Suprapubic skin (tissue), 4 donors: ENCODE data around the gene GABRA1. TPM values are rescaled to one million over a fixed set of nuclear protein-coding genes. Genes with fewer than 3 reads are reported as not detected.

Source experiments
- DNase-seq, 2 donors: peaks; one replicate each; pipeline ENCODE4 v3.0.0-alpha.2; 2019; ENCODE audit warnings: low spot score in 2 of 2
- H3K27ac ChIP-seq: fragments of 200-600 bp; sonication (generic); one replicate; pipeline ENCODE4 v1.5.1; 2019
- H3K27me3 ChIP-seq: fragments of 200-600 bp; sonication (generic); one replicate; pipeline ENCODE4 v1.5.1; 2019
- H3K36me3 ChIP-seq: fragments of 200-600 bp; sonication (generic); one replicate; pipeline ENCODE4 v1.5.1; 2019
- H3K4me1 ChIP-seq: fragments of 200-600 bp; sonication (generic); one replicate; pipeline ENCODE4 v1.5.1; 2019
- H3K4me3 ChIP-seq: fragments of 200-600 bp; sonication (generic); one replicate; pipeline ENCODE4 v1.5.1; 2019; ENCODE audit warnings: mild to moderate bottlenecking
- H3K9me3 ChIP-seq: fragments of 200-600 bp; sonication (generic); one replicate; pipeline ENCODE4 v1.5.1; 2019
- EP300 ChIP-seq: sonication (generic); formaldehyde crosslinking; IDR thresholded peaks from one replicate; pipeline ENCODE4 v1.6.1; 2017; ENCODE audit warnings: antibody characterized with exemption
- POLR2A ChIP-seq, 2 donors: fragments of 450-650 bp; IDR thresholded peaks; one replicate each; pipeline ENCODE4 v1.6.1; 2017; ENCODE audit warnings: antibody characterized with exemption in 2 of 2, mild to moderate bottlenecking in 2 of 2, moderate library complexity in 2 of 2
- POLR2AphosphoS5 ChIP-seq, 3 donors: sonication (generic); formaldehyde crosslinking; IDR thresholded peaks; one replicate each; pipeline ENCODE4 v1.6.1; 2017; ENCODE audit warnings: antibody characterized with exemption in 3 of 3
- WGBS: methylation state at CpG from one replicate; pipeline ENCODE4 v1.1.5; 2018; 5-methylcytosine and 5-hydroxymethylcytosine counted together
- total RNA-seq, 4 donors: library from RNA; depleted of rRNA; stranded (reverse); fragments of >200 nt; gene quantifications; one replicate each; pipeline ENCODE4 v1.1.0, GENCODE V29; 2016
- TF ChIP-seq, protein P1 (sequence below), 2 donors: fragments of 200-600 bp in 1 of 2; fragments of 450-650 bp in 1 of 2; sonication (generic) in 1 of 2; IDR thresholded peaks; one replicate each; pipeline ENCODE4 v1.5.1; 2016 to 2019; ENCODE audit warnings: antibody characterized with exemption in 2 of 2, mild to moderate bottlenecking in 1 of 2, moderate library complexity in 1 of 2

GABRA1 gene
- total RNA-seq, 4 donors from 2014 or later: not detected

DNA sequence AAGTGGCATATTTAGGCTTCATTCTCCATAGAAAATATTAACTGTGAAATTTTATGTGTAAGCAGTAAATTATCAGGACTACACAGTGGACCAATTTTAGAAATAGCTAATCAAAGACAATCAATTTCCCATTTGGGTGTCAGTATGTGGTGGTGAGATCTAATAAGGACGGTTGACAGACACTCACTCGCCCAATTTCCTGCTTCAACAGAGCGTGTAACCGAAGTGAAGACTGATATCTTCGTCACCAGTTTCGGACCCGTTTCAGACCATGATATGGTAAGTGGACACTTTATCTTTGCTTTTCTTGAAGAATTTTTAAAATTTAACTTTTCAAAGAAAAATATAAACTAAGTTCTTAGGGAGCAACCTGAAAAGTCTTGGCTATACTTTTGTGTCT lies 17.6 kb downstream of the GABRA1 start:
- no peak for DNase-seq
- H3K27ac ChIP-seq: no peak overlapping the region
- TF ChIP-seq POLR2AphosphoS5 (IDR thresholded peaks at IDR 0.05) (no peak), POLR2A (IDR thresholded peaks at IDR 0.05) (no peak), EP300 (no peak)
- TF ChIP-seq, protein P1, sequence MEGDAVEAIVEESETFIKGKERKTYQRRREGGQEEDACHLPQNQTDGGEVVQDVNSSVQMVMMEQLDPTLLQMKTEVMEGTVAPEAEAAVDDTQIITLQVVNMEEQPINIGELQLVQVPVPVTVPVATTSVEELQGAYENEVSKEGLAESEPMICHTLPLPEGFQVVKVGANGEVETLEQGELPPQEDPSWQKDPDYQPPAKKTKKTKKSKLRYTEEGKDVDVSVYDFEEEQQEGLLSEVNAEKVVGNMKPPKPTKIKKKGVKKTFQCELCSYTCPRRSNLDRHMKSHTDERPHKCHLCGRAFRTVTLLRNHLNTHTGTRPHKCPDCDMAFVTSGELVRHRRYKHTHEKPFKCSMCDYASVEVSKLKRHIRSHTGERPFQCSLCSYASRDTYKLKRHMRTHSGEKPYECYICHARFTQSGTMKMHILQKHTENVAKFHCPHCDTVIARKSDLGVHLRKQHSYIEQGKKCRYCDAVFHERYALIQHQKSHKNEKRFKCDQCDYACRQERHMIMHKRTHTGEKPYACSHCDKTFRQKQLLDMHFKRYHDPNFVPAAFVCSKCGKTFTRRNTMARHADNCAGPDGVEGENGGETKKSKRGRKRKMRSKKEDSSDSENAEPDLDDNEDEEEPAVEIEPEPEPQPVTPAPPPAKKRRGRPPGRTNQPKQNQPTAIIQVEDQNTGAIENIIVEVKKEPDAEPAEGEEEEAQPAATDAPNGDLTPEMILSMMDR (IDR thresholded peaks at IDR 0.05): no peak
- no peak overlapping the region for H3K4me3 ChIP-seq
- 91% methylated on average over 7 of the region's 7 CpGs for WGBS
- H3K27me3 ChIP-seq: no peaks in the 10 kb centered on the region
- H3K9me3 ChIP-seq: no peaks in the 10 kb centered on the region
- no peaks in the 10 kb centered on the region for H3K36me3 ChIP-seq
- H3K4me1 ChIP-seq: no peaks in the 10 kb centered on the region

DNA sequence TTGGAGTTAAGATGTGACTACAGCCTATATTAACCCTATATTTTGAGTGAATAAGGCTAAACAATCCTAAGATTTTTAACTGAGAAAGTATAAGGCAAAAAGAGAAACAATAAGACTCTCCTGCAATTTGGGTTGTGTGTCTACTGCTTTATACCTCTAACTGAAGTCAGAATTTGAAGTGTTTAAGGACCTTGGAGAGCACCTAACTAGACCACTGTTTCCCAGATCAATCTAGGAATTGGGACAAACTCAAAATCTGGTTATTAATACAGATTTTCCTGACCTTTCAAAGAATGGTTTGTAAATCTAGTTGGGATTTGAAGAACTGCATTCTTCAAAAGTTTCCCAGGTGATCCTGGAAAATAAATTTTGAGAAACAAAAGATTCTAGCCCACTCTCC lies 42.1 kb downstream of the GABRA1 start:
- H3K4me1 ChIP-seq: no peaks in the 10 kb centered on the region
- no peak overlapping the region for H3K4me3 ChIP-seq
- no peak for TF ChIP-seq EP300
- no peak for TF ChIP-seq POLR2AphosphoS5 (IDR thresholded peaks at IDR 0.05)
- TF ChIP-seq, protein P1 (IDR thresholded peaks at IDR 0.05): no peak
- no peak for TF ChIP-seq POLR2A (IDR thresholded peaks at IDR 0.05)
- H3K27me3 ChIP-seq: no peaks in the 10 kb centered on the region
- H3K9me3 ChIP-seq: no peaks in the 10 kb centered on the region
- H3K27ac ChIP-seq: no peak overlapping the region
- no peaks in the 10 kb centered on the region for H3K36me3 ChIP-seq
- no peak for DNase-seq

DNA sequence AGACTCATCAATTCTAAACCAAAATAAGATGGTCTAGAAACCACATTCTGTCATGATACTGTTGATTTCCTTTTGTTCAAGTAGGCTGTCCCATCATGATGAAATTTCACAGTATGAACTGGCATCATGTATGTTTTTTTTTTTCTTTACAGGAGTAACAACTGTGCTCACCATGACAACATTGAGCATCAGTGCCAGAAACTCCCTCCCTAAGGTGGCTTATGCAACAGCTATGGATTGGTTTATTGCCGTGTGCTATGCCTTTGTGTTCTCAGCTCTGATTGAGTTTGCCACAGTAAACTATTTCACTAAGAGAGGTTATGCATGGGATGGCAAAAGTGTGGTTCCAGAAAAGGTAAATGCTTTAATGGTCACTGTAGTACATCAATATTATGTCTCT lies 47.6 kb downstream of the GABRA1 start:
- Histone ChIP-seq H3K4me3 (no peak overlapping the region), H3K27me3 (no peaks in the 10 kb centered on the region), H3K4me1 (no peaks in the 10 kb centered on the region), H3K27ac (no peak overlapping the region), H3K9me3 (no peaks in the 10 kb centered on the region), H3K36me3 (no peaks in the 10 kb centered on the region)
- no peak for DNase-seq
- WGBS: 79% methylated on average over 1 of the region's 1 CpG
- TF ChIP-seq EP300: no peak

DNA sequence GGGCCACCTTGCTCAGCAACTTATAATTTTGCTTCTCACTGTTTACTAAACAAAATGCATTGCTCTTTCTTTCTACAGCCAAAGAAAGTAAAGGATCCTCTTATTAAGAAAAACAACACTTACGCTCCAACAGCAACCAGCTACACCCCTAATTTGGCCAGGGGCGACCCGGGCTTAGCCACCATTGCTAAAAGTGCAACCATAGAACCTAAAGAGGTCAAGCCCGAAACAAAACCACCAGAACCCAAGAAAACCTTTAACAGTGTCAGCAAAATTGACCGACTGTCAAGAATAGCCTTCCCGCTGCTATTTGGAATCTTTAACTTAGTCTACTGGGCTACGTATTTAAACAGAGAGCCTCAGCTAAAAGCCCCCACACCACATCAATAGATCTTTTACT lies 49.1 kb downstream of the GABRA1 start:
- Histone ChIP-seq H3K4me1 (no peaks in the 10 kb centered on the region), H3K36me3 (no peaks in the 10 kb centered on the region), H3K27me3 (no peaks in the 10 kb centered on the region), H3K4me3 (no peak overlapping the region), H3K9me3 (no peaks in the 10 kb centered on the region), H3K27ac (no peak overlapping the region)
- TF ChIP-seq, protein P1 (IDR thresholded peaks at IDR 0.05): no peak
- TF ChIP-seq POLR2A (IDR thresholded peaks at IDR 0.05) (no peak), EP300 (no peak), POLR2AphosphoS5 (IDR thresholded peaks at IDR 0.05) (no peak)
- WGBS: 74% methylated on average over 7 of the region's 7 CpGs
- DNase-seq: no peak

DNA sequence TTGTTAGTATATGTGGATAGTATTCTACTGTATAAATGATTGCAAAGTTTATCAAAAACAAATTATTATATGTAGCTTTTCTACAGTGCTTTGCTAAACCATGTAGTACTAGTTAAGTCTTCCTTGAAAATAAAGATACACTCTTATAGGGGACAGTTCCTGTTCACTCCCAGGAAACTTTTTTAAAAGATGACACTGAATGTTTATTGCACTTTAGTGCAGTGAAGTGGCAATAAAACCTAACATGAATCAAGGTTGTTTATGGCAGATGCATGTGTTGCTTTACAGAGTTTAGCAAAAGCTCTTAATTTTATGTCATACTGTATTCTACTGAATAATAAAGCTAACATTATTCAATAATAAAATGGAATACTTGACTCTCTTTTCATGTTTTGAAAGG lies 51.7 kb downstream of the GABRA1 start:
- Histone ChIP-seq H3K4me3 (no peak overlapping the region), H3K27me3 (no peaks in the 10 kb centered on the region), H3K36me3 (no peaks in the 10 kb centered on the region), H3K4me1 (no peaks in the 10 kb centered on the region), H3K9me3 (no peaks in the 10 kb centered on the region), H3K27ac (no peak overlapping the region)
- no peak for DNase-seq
- TF ChIP-seq POLR2AphosphoS5 (IDR thresholded peaks at IDR 0.05) (no peak), POLR2A (IDR thresholded peaks at IDR 0.05) (no peak), EP300 (no peak)
- TF ChIP-seq, protein P1 (IDR thresholded peaks at IDR 0.05): no peak

DNA sequence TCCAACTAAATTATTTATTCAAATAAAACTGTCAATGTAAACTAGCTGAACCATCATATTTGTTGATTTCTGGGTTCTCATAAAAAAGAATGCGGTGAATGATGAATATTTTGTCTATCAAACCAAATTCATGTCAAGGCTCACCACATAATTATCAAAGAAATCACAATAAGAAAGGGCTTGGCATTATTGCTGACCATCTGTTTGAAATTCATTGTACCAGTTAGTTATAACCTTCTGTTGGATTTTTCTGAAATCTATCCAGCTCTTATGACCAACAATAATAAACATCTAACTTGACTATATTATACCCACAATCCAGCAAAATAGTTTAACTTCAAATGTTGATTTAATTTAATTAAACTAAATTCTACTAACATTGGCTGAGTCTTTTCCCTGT lies 53.1 kb downstream of the GABRA1 start:
- no peak overlapping the region for H3K4me3 ChIP-seq
- TF ChIP-seq POLR2AphosphoS5 (IDR thresholded peaks at IDR 0.05) (no peak), POLR2A (IDR thresholded peaks at IDR 0.05) (no peak)
- TF ChIP-seq, protein P1 (IDR thresholded peaks at IDR 0.05): no peak
- WGBS: 88% methylated on average over 1 of the region's 1 CpG
- no peak for DNase-seq
- H3K27me3 ChIP-seq: no peaks in the 10 kb centered on the region
- H3K36me3 ChIP-seq: no peaks in the 10 kb centered on the region
- no peak overlapping the region for H3K27ac ChIP-seq
- H3K9me3 ChIP-seq: no peaks in the 10 kb centered on the region
- H3K4me1 ChIP-seq: no peaks in the 10 kb centered on the region
